Measurements from ENCODE around the gene CCDC57.

GRCh38 chr17:82243648-82244412, 31.2 kb upstream of the CCDC57 start:
- TF ChIP-seq CTCF (conservative IDR thresholded peaks at IDR 0.05; ENCODE audit: low read depth, low read length) (no peak), EZH2 (IDR thresholded peaks at IDR 0.05; ENCODE audit: low read length, unreplicated experiment) (no peak), EZH2phosphoT487 (IDR thresholded peaks at IDR 0.05; ENCODE audit: borderline replicate concordance, low read length) (no peak)
